Right lobe of liver (tissue), 4 donors: ENCODE results near the gene PDZD2.

Experiments used
- POLR2A ChIP-seq: fragments of 450-650 bp; IDR thresholded peaks from one replicate; pipeline ENCODE4 v1.6.1; 2017; ENCODE audit warnings: antibody characterized with exemption, mild to moderate bottlenecking
- TF ChIP-seq, protein P1 (sequence below), 4 donors: fragments of 200-600 bp in 3 of 4; fragments of 450-650 bp in 1 of 4; IDR thresholded peaks; one replicate each; pipeline versions ENCODE4 v1.5.1 to v1.8.0; 2016 to 2022; ENCODE audit warnings: antibody characterized with exemption in 4 of 4, mild to moderate bottlenecking in 2 of 4
- donor health status: DM: no; HTN: no; CAD: no.
- donor health status: DM: no; HTN: no; CAD: no.
- donor health status: DM: no; HTN: yes; CAD: no.

- TF ChIP-seq, protein P1, sequence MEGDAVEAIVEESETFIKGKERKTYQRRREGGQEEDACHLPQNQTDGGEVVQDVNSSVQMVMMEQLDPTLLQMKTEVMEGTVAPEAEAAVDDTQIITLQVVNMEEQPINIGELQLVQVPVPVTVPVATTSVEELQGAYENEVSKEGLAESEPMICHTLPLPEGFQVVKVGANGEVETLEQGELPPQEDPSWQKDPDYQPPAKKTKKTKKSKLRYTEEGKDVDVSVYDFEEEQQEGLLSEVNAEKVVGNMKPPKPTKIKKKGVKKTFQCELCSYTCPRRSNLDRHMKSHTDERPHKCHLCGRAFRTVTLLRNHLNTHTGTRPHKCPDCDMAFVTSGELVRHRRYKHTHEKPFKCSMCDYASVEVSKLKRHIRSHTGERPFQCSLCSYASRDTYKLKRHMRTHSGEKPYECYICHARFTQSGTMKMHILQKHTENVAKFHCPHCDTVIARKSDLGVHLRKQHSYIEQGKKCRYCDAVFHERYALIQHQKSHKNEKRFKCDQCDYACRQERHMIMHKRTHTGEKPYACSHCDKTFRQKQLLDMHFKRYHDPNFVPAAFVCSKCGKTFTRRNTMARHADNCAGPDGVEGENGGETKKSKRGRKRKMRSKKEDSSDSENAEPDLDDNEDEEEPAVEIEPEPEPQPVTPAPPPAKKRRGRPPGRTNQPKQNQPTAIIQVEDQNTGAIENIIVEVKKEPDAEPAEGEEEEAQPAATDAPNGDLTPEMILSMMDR (IDR thresholded peaks at IDR 0.05), result no peak
- no peak for TF ChIP-seq POLR2A
Measured at GRCh38 chr5:31743678-31744077, 104.7 kb downstream of the PDZD2 start.
